HEK293 (cell line): ENCODE data around the gene MTCH2.

ENCODE experiments used
- GLI4 ChIP-seq: fragments of 450-650 bp; formaldehyde crosslinking; IDR thresholded peaks from 2 replicates; pipeline ENCODE4 v1.5.1; 2016; ENCODE audit warnings: missing biosample characterization, missing genetic modification characterization
- KLF1 ChIP-seq: fragments of 450-650 bp; formaldehyde crosslinking; IDR thresholded peaks from 2 replicates; pipeline ENCODE4 v1.5.1; 2016; ENCODE audit warnings: missing biosample characterization, missing genetic modification characterization
- KLF7 ChIP-seq: fragments of 450-650 bp; formaldehyde crosslinking; IDR thresholded peaks from 2 replicates; pipeline ENCODE4 v1.5.1; 2016; ENCODE audit warnings: missing biosample characterization, missing genetic modification characterization, borderline replicate concordance
- PBX3 ChIP-seq: sonication (generic); formaldehyde crosslinking; IDR thresholded peaks from 2 replicates; pipeline ENCODE4 v1.8.1; 2022; ENCODE audit warnings: mild to moderate bottlenecking, moderate library complexity, missing genetic modification reagents
- PRDM1 ChIP-seq: fragments of 450-650 bp; formaldehyde crosslinking; IDR thresholded peaks from 2 replicates; pipeline ENCODE4; 2016; ENCODE audit warnings: missing biosample characterization, missing genetic modification characterization
- WT1 ChIP-seq: fragments of 450-650 bp; formaldehyde crosslinking; IDR thresholded peaks from 2 replicates; pipeline ENCODE4 v1.5.1; 2016; ENCODE audit warnings: missing biosample characterization, missing genetic modification characterization
- ZBTB10 ChIP-seq: fragments of 450-650 bp; formaldehyde crosslinking; IDR thresholded peaks from 2 replicates; pipeline ENCODE4 v1.5.1; 2016; ENCODE audit warnings: missing biosample characterization, missing genetic modification characterization
- ZBTB26 ChIP-seq: fragments of 450-650 bp; formaldehyde crosslinking; optimal IDR thresholded peaks from 2 replicates; pipeline ENCODE3; 2016; ENCODE audit warnings: missing biosample characterization, mild to moderate bottlenecking, missing genetic modification characterization
- ZEB2 ChIP-seq: fragments of 450-650 bp; formaldehyde crosslinking; IDR thresholded peaks from 2 replicates; pipeline ENCODE4 v1.5.1; 2016; ENCODE audit warnings: missing biosample characterization, missing genetic modification characterization
- ZNF121 ChIP-seq: fragments of 450-650 bp; formaldehyde crosslinking; IDR thresholded peaks from 2 replicates; pipeline ENCODE4 v1.5.1; 2016; ENCODE audit warnings: missing biosample characterization, missing genetic modification characterization
- ZNF19 ChIP-seq: fragments of 450-650 bp; formaldehyde crosslinking; IDR thresholded peaks from 2 replicates; pipeline ENCODE4; 2016; ENCODE audit warnings: missing biosample characterization, missing genetic modification characterization, low read depth
- ZNF280C ChIP-seq: fragments of 450-650 bp; formaldehyde crosslinking; IDR thresholded peaks from 2 replicates; pipeline ENCODE4 v1.5.1; 2016; ENCODE audit warnings: missing biosample characterization, missing genetic modification characterization
- ZNF311 ChIP-seq: fragments of 450-650 bp; formaldehyde crosslinking; IDR thresholded peaks from 2 replicates; pipeline ENCODE4 v1.5.1; 2017; ENCODE audit warnings: missing biosample characterization, missing genetic modification characterization, borderline replicate concordance
- ZNF394 ChIP-seq: fragments of 450-650 bp; formaldehyde crosslinking; IDR thresholded peaks from 2 replicates; pipeline ENCODE4 v1.5.1; 2016; ENCODE audit warnings: missing biosample characterization, missing genetic modification characterization, mild to moderate bottlenecking, moderate library complexity, borderline replicate concordance
- ZNF48 ChIP-seq: fragments of 450-650 bp; formaldehyde crosslinking; IDR thresholded peaks from 2 replicates; pipeline ENCODE4 v1.5.1; 2016; ENCODE audit warnings: missing biosample characterization, missing genetic modification characterization
- ZNF530 ChIP-seq: fragments of 450-650 bp; formaldehyde crosslinking; IDR thresholded peaks from 2 replicates; pipeline ENCODE4 v1.5.1; 2016; ENCODE audit warnings: low read depth, missing biosample characterization, missing genetic modification characterization
- ZNF621 ChIP-seq: fragments of 450-650 bp; formaldehyde crosslinking; IDR thresholded peaks from 2 replicates; pipeline ENCODE4 v1.5.1; 2017; ENCODE audit warnings: missing biosample characterization, missing genetic modification characterization
- ZNF629 ChIP-seq: fragments of 450-650 bp; formaldehyde crosslinking; IDR thresholded peaks from 2 replicates; pipeline ENCODE4 v1.5.1; 2017; ENCODE audit warnings: missing biosample characterization, missing genetic modification characterization
- ZNF670 ChIP-seq: fragments of 450-650 bp; formaldehyde crosslinking; IDR thresholded peaks from 2 replicates; pipeline ENCODE4 v1.5.1; 2016; ENCODE audit warnings: missing biosample characterization, missing genetic modification characterization, low read depth
- ZNF843 ChIP-seq: fragments of 450-650 bp; formaldehyde crosslinking; IDR thresholded peaks from 2 replicates; pipeline ENCODE4 v1.5.1; 2016; ENCODE audit warnings: missing biosample characterization, missing genetic modification characterization
- ZSCAN16 ChIP-seq: fragments of 450-650 bp; formaldehyde crosslinking; IDR thresholded peaks from 2 replicates; pipeline ENCODE4 v1.5.1; 2016; ENCODE audit warnings: missing biosample characterization, missing genetic modification characterization
- ZXDB ChIP-seq: fragments of 450-650 bp; formaldehyde crosslinking; IDR thresholded peaks from 2 replicates; pipeline ENCODE4 v1.5.1; 2016; ENCODE audit warnings: missing biosample characterization, missing genetic modification characterization
- TF ChIP-seq, protein P1 (sequence below): fragments of 450-650 bp; formaldehyde crosslinking; IDR thresholded peaks from 2 replicates; pipeline ENCODE4 v1.5.1; 2017; ENCODE audit warnings: missing biosample characterization, mild to moderate bottlenecking, missing genetic modification characterization, moderate library complexity
- TF ChIP-seq, protein P2 (sequence below): fragments of 450-650 bp; formaldehyde crosslinking; IDR thresholded peaks from 2 replicates; pipeline ENCODE4 v1.5.1; 2017; ENCODE audit warnings: missing biosample characterization, missing genetic modification characterization
- TF ChIP-seq, protein P3 (sequence below): fragments of 450-650 bp; formaldehyde crosslinking; IDR thresholded peaks from 2 replicates; pipeline ENCODE4 v1.5.1; 2016; ENCODE audit warnings: missing biosample characterization, missing genetic modification characterization
- TF ChIP-seq, protein P4 (sequence below): fragments of 450-650 bp; formaldehyde crosslinking; IDR thresholded peaks from 2 replicates; pipeline ENCODE4 v1.5.1; 2017; ENCODE audit warnings: missing biosample characterization, missing genetic modification characterization

Gene MTCH2

DNA sequence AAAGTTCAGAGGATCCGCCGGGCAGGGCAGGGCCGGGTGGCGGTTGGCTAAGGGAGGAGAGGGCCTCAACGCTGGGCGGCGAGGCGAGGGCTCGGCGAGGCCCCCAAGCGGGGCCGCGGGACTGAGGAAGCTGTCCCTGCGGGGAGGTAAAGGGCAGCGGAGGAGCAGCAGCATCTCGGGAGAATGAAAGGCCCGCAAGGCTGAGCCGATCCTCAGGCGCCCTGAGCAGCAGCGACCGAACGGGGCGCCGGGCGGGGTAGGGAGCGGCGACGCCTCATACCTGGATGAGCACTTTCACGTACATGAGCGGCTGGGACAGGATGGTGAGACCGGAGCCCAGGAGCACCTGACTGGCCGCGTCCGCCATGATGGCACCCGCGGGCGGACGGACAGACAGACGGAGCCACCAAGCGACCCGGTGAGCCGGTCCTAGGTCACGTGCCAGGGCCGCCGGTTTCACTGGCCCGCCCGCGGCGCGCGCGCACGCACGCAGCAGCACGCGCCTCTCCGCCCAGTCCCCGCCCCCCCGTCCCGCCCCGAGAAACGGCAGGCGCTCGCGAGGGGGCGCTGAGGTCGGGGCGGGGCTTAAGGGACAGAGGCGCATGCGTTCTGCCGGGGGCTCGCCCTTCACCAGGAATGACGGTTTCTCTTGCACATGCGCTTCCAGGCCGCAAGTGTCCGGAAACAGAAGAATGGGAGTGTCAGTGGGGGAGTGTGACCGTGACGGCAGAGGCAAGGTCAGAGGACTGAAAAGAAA is at the start of gene MTCH2 (continued):
- TF ChIP-seq ZNF19 (tag by site-specific recombination) (no peak), ZNF311 (no peak), ZBTB10 (tag by site-specific recombination) (no peak), ZBTB26 (tag by site-specific recombination) (peak; percentile 87), ZNF621 (tag by site-specific recombination) (no peak), PBX3 (peak; percentile 89; the same call in 1 of the 2 replicates), ZEB2 (tag by site-specific recombination) (peak; percentile 94), ZNF670 (no peak), WT1 (peak; percentile 61), ZNF121 (tag by site-specific recombination) (0 out of 2 replicates have a peak, but pooled peaks have one; percentile 29), ZSCAN16 (no peak), ZNF280C (tag by site-specific recombination) (no peak), ZNF48 (no peak), ZNF629 (peak; percentile 88), ZXDB (tag by site-specific recombination) (peak; percentile 81), GLI4 (tag by site-specific recombination) (no peak), ZNF530 (no peak), KLF1 (tag by site-specific recombination) (peak; percentile 60), ZNF843 (tag by site-specific recombination) (peak; percentile 54), KLF7 (tag by site-specific recombination) (no peak), ZNF394 (tag by site-specific recombination) (peak; percentile 80), PRDM1 (peak; percentile 8; the same call in 1 of the 2 replicates)
- TF ChIP-seq, protein P1, sequence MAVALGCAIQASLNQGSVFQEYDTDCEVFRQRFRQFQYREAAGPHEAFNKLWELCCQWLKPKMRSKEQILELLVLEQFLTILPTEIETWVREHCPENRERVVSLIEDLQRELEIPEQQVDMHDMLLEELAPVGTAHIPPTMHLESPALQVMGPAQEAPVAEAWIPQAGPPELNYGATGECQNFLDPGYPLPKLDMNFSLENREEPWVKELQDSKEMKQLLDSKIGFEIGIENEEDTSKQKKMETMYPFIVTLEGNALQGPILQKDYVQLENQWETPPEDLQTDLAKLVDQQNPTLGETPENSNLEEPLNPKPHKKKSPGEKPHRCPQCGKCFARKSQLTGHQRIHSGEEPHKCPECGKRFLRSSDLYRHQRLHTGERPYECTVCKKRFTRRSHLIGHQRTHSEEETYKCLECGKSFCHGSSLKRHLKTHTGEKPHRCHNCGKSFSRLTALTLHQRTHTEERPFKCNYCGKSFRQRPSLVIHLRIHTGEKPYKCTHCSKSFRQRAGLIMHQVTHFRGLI (tag by site-specific recombination): 0 out of 2 replicates have a peak, but pooled peaks have one; percentile 27
- TF ChIP-seq, protein P2, sequence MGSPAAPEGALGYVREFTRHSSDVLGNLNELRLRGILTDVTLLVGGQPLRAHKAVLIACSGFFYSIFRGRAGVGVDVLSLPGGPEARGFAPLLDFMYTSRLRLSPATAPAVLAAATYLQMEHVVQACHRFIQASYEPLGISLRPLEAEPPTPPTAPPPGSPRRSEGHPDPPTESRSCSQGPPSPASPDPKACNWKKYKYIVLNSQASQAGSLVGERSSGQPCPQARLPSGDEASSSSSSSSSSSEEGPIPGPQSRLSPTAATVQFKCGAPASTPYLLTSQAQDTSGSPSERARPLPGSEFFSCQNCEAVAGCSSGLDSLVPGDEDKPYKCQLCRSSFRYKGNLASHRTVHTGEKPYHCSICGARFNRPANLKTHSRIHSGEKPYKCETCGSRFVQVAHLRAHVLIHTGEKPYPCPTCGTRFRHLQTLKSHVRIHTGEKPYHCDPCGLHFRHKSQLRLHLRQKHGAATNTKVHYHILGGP (tag by site-specific recombination): no peak
- TF ChIP-seq, protein P3, sequence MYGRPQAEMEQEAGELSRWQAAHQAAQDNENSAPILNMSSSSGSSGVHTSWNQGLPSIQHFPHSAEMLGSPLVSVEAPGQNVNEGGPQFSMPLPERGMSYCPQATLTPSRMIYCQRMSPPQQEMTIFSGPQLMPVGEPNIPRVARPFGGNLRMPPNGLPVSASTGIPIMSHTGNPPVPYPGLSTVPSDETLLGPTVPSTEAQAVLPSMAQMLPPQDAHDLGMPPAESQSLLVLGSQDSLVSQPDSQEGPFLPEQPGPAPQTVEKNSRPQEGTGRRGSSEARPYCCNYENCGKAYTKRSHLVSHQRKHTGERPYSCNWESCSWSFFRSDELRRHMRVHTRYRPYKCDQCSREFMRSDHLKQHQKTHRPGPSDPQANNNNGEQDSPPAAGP (tag by site-specific recombination): no peak
- TF ChIP-seq, protein P4, sequence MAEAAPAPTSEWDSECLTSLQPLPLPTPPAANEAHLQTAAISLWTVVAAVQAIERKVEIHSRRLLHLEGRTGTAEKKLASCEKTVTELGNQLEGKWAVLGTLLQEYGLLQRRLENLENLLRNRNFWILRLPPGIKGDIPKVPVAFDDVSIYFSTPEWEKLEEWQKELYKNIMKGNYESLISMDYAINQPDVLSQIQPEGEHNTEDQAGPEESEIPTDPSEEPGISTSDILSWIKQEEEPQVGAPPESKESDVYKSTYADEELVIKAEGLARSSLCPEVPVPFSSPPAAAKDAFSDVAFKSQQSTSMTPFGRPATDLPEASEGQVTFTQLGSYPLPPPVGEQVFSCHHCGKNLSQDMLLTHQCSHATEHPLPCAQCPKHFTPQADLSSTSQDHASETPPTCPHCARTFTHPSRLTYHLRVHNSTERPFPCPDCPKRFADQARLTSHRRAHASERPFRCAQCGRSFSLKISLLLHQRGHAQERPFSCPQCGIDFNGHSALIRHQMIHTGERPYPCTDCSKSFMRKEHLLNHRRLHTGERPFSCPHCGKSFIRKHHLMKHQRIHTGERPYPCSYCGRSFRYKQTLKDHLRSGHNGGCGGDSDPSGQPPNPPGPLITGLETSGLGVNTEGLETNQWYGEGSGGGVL (tag by site-specific recombination): no peak
